MM.1S (cell line): Measurements from ENCODE around the gene CD248.

Experiments
- DNase-seq: peaks from one replicate; pipeline ENCODE4 v3.0.0-alpha.2; 2015
- H2AFZ ChIP-seq: fragments of 300-600 bp; sonication (generic); 2 replicates; pipeline ENCODE4 v1.6.0; 2016; ENCODE audit warnings: antibody characterized with exemption, low read length
- H3F3A ChIP-seq: fragments of 300-600 bp; sonication (generic); 2 replicates; pipeline ENCODE4 v1.6.1; 2016; ENCODE audit warnings: mild to moderate bottlenecking, antibody characterized with exemption, low read length, moderate library complexity, mixed read lengths; ENCODE audit not compliant: insufficient read depth
- H3K27ac ChIP-seq: fragments of 300-600 bp; sonication (generic); 2 replicates; pipeline ENCODE4 v1.5.1; 2016; ENCODE audit warnings: mild to moderate bottlenecking, low read length
- H3K27me3 ChIP-seq: fragments of 300-600 bp; sonication (generic); replicated peaks from 2 replicates; pipeline ENCODE4 v1.6.0; 2016; ENCODE audit warnings: low read length; ENCODE audit not compliant: insufficient read depth
- H3K36me3 ChIP-seq: fragments of 300-600 bp; sonication (generic); replicated peaks from 2 replicates; pipeline ENCODE4 v1.6.1; 2016; ENCODE audit warnings: mild to moderate bottlenecking, low read length, mixed read lengths; ENCODE audit not compliant: insufficient read depth
- H3K4me1 ChIP-seq: fragments of 300-600 bp; sonication (generic); 2 replicates; pipeline ENCODE4 v1.6.1; 2016; ENCODE audit warnings: low read length, mixed read lengths
- H3K4me2 ChIP-seq: fragments of 300-600 bp; sonication (generic); 2 replicates; pipeline ENCODE4 v1.6.0; 2016; ENCODE audit warnings: low read depth, low read length
- H3K4me3 ChIP-seq: fragments of 300-600 bp; sonication (generic); 2 replicates; pipeline ENCODE4 v1.5.1; 2016; ENCODE audit warnings: low read length, mixed read lengths
- H3K79me2 ChIP-seq: fragments of 300-600 bp; sonication (generic); 2 replicates; pipeline ENCODE4 v1.6.1; 2016; ENCODE audit warnings: mixed run types, low read length, mixed read lengths
- H3K9ac ChIP-seq: fragments of 300-600 bp; sonication (generic); 2 replicates; pipeline ENCODE4 v1.6.1; 2016; ENCODE audit warnings: low read length, mixed read lengths
- H3K9me2 ChIP-seq: fragments of 300-600 bp; sonication (generic); replicated peaks from 2 replicates; pipeline ENCODE4 v1.6.1; 2016; ENCODE audit warnings: mild to moderate bottlenecking, low read length, mixed read lengths; ENCODE audit not compliant: insufficient read depth
- H3K9me3 ChIP-seq: fragments of 300-600 bp; sonication (generic); replicated peaks from 2 replicates; pipeline ENCODE4 v1.6.1; 2016; ENCODE audit warnings: mild to moderate bottlenecking, low read length, mixed read lengths; ENCODE audit not compliant: insufficient read depth
- H4K20me1 ChIP-seq: fragments of 300-600 bp; sonication (generic); 2 replicates; pipeline ENCODE4 v1.6.1; 2016; ENCODE audit warnings: mild to moderate bottlenecking, low read length, moderate library complexity, mixed read lengths; ENCODE audit not compliant: insufficient read depth
- EZH2 ChIP-seq: fragments of 300-600 bp; sonication (generic); optimal IDR thresholded peaks from 2 replicates; pipeline ENCODE3; 2017; ENCODE audit warnings: low read depth, mild to moderate bottlenecking, antibody characterized with exemption, low read length, mixed read lengths
- EZH2phosphoT487 ChIP-seq: fragments of 300-600 bp; sonication (generic); IDR thresholded peaks from 2 replicates; pipeline ENCODE4 v1.6.1; 2018; ENCODE audit warnings: antibody characterized with exemption, low read length
- TF ChIP-seq, protein P1 (sequence below): fragments of 300-600 bp; sonication (generic); IDR thresholded peaks from 2 replicates; pipeline ENCODE4 v1.5.1; 2016; ENCODE audit warnings: antibody characterized with exemption, low read length, mixed read lengths

Gene CD248

GRCh38 chr11:66363805-66364535 lies 47.1 kb upstream of the CD248 start:
- Histone ChIP-seq H3K4me3 (no peak overlapping the region), H3F3A (no peaks in the 10 kb centered on the region)

DNA sequence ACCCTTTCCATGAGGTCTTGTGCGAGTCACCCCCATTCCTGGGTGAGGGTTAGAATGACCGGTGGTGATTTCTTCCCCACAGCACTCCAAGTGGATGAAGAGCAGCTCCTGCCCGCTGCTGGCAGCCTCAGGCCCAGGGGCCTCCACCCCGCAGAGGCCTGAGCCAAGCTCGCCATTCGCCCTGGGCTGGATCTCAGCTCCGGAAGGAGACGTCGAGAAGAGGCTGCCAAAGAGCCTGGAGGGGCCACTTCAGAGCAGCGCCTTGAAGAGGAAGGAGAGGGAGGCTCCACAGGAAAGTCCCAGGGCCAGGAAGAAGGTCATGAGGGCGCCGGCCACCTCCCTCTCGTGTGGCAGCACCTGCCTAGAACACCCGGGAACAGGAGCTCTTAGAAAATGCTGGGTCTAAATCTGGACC lies 46.4 kb upstream of the CD248 start:
- H3K9me3 ChIP-seq, result no peaks in the 10 kb centered on the region
- H4K20me1 ChIP-seq, result no peaks in the 10 kb centered on the region
- no peak for TF ChIP-seq EZH2phosphoT487
- TF ChIP-seq, protein P1, sequence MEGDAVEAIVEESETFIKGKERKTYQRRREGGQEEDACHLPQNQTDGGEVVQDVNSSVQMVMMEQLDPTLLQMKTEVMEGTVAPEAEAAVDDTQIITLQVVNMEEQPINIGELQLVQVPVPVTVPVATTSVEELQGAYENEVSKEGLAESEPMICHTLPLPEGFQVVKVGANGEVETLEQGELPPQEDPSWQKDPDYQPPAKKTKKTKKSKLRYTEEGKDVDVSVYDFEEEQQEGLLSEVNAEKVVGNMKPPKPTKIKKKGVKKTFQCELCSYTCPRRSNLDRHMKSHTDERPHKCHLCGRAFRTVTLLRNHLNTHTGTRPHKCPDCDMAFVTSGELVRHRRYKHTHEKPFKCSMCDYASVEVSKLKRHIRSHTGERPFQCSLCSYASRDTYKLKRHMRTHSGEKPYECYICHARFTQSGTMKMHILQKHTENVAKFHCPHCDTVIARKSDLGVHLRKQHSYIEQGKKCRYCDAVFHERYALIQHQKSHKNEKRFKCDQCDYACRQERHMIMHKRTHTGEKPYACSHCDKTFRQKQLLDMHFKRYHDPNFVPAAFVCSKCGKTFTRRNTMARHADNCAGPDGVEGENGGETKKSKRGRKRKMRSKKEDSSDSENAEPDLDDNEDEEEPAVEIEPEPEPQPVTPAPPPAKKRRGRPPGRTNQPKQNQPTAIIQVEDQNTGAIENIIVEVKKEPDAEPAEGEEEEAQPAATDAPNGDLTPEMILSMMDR, result no peak
- TF ChIP-seq EZH2, result no peak
- no peak overlapping the region for H3K4me3 ChIP-seq
- no peak overlapping the region for H2AFZ ChIP-seq
- H3K27me3 ChIP-seq, result peaks cover 73% of the 10 kb centered on the region
- H3K4me1 ChIP-seq, result no peaks in the 10 kb centered on the region
- no peaks in the 10 kb centered on the region for H3K9me2 ChIP-seq
- H3F3A ChIP-seq, result no peaks in the 10 kb centered on the region
- no peaks in the 10 kb centered on the region for H3K36me3 ChIP-seq
- no peak overlapping the region for H3K4me2 ChIP-seq
- H3K79me2 ChIP-seq, result no peaks in the 10 kb centered on the region
- H3K9ac ChIP-seq, result no peak overlapping the region
- no peak for DNase-seq
- H3K27ac ChIP-seq, result no peak overlapping the region

More at GRCh38 chr11:66363805-66364535, 47.1 kb upstream of the CD248 start:
- no peaks in the 10 kb centered on the region for H4K20me1 ChIP-seq
- peak; percentile 19 for DNase-seq
- TF ChIP-seq, protein P1, result peak; percentile 63
- TF ChIP-seq EZH2 (no peak), EZH2phosphoT487 (no peak)
- H3K27me3 ChIP-seq, result peaks cover 74% of the 10 kb centered on the region
- H3K9ac ChIP-seq, result no peak overlapping the region
- no peaks in the 10 kb centered on the region for H3K9me2 ChIP-seq
- H3K9me3 ChIP-seq, result no peaks in the 10 kb centered on the region
- no peak overlapping the region for H3K27ac ChIP-seq
- H3K4me1 ChIP-seq, result no peaks in the 10 kb centered on the region
- no peak overlapping the region for H2AFZ ChIP-seq
- no peaks in the 10 kb centered on the region for H3K79me2 ChIP-seq
- no peak overlapping the region for H3K4me2 ChIP-seq
- H3K36me3 ChIP-seq, result no peaks in the 10 kb centered on the region

DNA sequence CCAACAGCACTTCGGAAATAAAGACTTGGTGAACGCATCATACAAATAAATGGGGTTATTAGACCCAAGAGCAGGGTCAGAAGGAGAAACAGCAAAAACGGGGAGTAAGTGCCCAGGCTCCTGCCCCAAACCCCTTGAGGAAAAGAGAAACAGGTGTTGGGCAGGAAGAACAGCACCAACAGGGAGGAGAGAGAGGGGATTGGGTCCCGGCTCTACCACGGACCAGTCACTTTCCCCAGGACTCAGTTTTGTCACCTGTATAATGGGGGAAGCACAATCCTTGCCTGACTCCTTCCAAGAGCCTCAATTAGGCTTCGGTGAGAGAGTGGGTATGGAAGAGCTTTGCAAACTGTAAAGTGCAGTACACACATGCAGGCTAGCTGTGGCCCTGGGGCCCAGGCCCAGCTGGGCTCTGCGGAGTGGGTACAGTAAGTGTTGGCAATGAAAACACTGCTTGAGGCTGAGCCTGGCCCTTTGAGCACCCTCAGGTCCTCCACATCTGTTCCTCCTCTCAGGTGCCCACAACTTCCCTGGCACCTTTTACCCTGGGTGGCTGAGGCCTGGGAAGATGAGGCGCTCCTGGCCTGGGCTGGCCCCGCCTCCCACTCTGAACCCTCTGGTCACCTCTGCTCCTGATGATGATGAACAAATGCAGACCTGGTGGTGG lies 45.8 kb upstream of the CD248 start:
- Histone ChIP-seq H3F3A (no peaks in the 10 kb centered on the region), H3K9ac (no peak overlapping the region), H2AFZ (no peak overlapping the region), H3K4me1 (no peaks in the 10 kb centered on the region), H4K20me1 (no peaks in the 10 kb centered on the region), H3K9me2 (no peaks in the 10 kb centered on the region), H3K27me3 (peaks cover 68% of the 10 kb centered on the region), H3K79me2 (no peaks in the 10 kb centered on the region), H3K36me3 (no peaks in the 10 kb centered on the region), H3K27ac (no peak overlapping the region), H3K4me3 (no peak overlapping the region), H3K9me3 (no peaks in the 10 kb centered on the region), H3K4me2 (no peak overlapping the region)
- TF ChIP-seq, protein P1, result no peak
- DNase-seq, result no peak
